Peyer's patch (tissue), 4 donors: ENCODE results near the gene PPP1R12B. TPM values are rescaled to one million over a fixed set of nuclear protein-coding genes. Genes with fewer than 3 reads are reported as not detected.
"Not testable (repeated sequence)": the region's sequence is repeated elsewhere in the genome, so short reads cannot be mapped to it uniquely, and the experiment has no call there.

ENCODE experiments used
- DNase-seq, 3 donors: peaks; one replicate each; pipeline ENCODE4 v3.0.0-alpha.2; 2017 to 2019
- H3K27ac ChIP-seq, 4 donors: fragments of 200-600 bp; sonication (generic); one replicate each; pipeline ENCODE4 v1.5.1; 2016 to 2019
- H3K27me3 ChIP-seq, 2 donors: fragments of 200-600 bp; sonication (generic); one replicate each; pipeline ENCODE4 v1.5.1; 2019
- H3K36me3 ChIP-seq, 3 donors: fragments of 200-600 bp; sonication (generic); one replicate each; pipeline ENCODE4 v1.5.1; 2016 to 2019
- H3K4me1 ChIP-seq, 4 donors: fragments of 200-600 bp; sonication (generic); one replicate each; pipeline ENCODE4 v1.5.1; 2016 to 2019
- H3K4me3 ChIP-seq, 4 donors: fragments of 200-600 bp; sonication (generic); 1 replicate in 3 of 4; 2 replicates in 1 of 4; pipeline ENCODE4 v1.5.1; 2016 to 2019; ENCODE audit warnings: mild to moderate bottlenecking in 1 of 4
- H3K9me3 ChIP-seq, 4 donors: fragments of 200-600 bp; sonication (generic); one replicate each; pipeline ENCODE4 v1.5.1; 2016 to 2019; ENCODE audit warnings: mild to moderate bottlenecking in 1 of 4
- POLR2A ChIP-seq, 2 donors: fragments of 450-650 bp; IDR thresholded peaks; one replicate each; pipeline ENCODE4 v1.5.1; 2017; ENCODE audit warnings: antibody characterized with exemption in 2 of 2, mild to moderate bottlenecking in 2 of 2, moderate library complexity in 2 of 2
- total RNA-seq, 4 donors: library from RNA; depleted of rRNA; stranded (reverse); fragments of >200 nt; gene quantifications; one replicate each; pipeline ENCODE4 v1.1.0, GENCODE V29; 2016
- TF ChIP-seq, protein P1 (sequence below), 6 experiments: fragments of 450-650 bp in 4 of 6; fragments of 200-600 bp in 2 of 6; sonication (generic) in 1 of 6; IDR thresholded peaks; one replicate each; pipeline ENCODE4 v1.5.1; 2017 to 2019; ENCODE audit warnings: antibody characterized with exemption in 6 of 6, mild to moderate bottlenecking in 3 of 6, moderate library complexity in 1 of 6

The PPP1R12B gene
- total RNA-seq, 4 donors from 2014 or later: 33.1 to 131 (median 90.8) TPM

DNA sequence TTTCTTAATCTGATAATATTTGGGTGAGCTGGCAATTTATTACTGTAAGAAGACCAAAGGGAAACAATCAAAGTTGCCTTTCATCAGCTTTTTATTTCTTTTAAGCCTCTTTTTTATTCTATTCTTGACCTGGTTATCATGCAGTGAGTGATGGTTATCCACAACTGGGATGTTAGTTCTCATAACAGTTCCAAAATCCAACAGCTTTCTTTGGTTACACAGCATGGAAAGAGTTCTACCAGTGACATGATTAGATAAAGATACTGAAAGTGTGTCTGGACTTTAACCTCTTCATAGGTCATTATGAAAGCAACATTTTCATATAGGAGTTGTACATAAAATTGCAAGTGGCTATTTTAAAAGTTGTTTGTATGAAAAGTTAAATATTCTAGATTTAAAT, 198.7 kb downstream of the PPP1R12B start:
- TF ChIP-seq POLR2A (IDR thresholded peaks at IDR 0.05): no peak
- TF ChIP-seq, protein P1, sequence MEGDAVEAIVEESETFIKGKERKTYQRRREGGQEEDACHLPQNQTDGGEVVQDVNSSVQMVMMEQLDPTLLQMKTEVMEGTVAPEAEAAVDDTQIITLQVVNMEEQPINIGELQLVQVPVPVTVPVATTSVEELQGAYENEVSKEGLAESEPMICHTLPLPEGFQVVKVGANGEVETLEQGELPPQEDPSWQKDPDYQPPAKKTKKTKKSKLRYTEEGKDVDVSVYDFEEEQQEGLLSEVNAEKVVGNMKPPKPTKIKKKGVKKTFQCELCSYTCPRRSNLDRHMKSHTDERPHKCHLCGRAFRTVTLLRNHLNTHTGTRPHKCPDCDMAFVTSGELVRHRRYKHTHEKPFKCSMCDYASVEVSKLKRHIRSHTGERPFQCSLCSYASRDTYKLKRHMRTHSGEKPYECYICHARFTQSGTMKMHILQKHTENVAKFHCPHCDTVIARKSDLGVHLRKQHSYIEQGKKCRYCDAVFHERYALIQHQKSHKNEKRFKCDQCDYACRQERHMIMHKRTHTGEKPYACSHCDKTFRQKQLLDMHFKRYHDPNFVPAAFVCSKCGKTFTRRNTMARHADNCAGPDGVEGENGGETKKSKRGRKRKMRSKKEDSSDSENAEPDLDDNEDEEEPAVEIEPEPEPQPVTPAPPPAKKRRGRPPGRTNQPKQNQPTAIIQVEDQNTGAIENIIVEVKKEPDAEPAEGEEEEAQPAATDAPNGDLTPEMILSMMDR (IDR thresholded peaks at IDR 0.05): no peak
- no peak overlapping the region for H3K4me3 ChIP-seq

DNA sequence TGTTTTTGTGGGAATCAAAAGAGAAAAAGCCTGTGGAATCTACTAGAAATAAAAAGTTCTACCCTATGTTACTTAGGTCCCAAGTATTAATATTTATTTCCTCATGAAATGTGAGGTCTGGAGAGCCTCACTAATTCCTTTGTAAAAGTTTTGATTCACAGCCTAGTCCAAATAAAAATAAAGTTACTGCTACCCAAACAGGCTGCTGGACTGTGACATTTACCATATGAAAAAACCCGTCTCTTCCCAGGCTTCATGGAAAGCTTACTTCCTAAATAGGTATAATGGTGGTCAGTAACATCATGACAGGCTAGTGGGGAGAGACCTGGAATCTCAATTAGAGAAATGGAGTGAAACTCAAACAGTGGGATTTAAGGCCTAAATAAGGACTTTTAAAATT, 201.6 kb downstream of the PPP1R12B start:
- not testable (repeated sequence) for H3K9me3 ChIP-seq, H3K36me3 ChIP-seq, H3K4me3 ChIP-seq, H3K27me3 ChIP-seq, DNase-seq
- H3K27ac ChIP-seq: peak overlapping the region in 1 of 4 donors; percentile 88
- H3K4me1 ChIP-seq: peaks cover 0 to 18% (median 0%) of the 10 kb centered on the region in 4 donors

More for the DNA sequence above, 198.7 kb downstream of the PPP1R12B start:
- DNase-seq: no peak
- H3K4me1 ChIP-seq: no peaks in the 10 kb centered on the region
- H3K27ac ChIP-seq: peak overlapping the region in 1 of 4 donors; percentile 88
- H3K36me3 ChIP-seq: no peaks in the 10 kb centered on the region
- H3K27me3 ChIP-seq: no peaks in the 10 kb centered on the region
- no peaks in the 10 kb centered on the region for H3K9me3 ChIP-seq

DNA sequence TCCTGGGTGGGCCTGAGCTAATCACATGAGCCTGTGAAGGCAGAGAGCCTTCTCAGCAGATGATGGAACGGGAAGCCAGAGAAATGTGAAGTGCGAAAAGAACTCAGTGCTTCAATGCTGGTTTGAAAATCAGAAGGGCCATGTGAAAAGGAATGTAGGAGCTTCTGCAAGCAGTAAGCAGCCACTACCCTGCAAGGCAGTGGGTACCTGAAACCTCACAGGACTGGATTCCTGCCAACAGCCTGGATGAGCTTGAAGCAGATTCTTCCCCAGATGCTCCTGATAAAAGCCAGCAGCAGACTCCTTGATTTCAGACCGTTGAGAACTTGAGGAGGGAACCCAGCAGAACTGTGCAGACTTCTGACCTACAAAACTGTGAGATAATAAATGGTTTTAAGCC, 203.2 kb downstream of the PPP1R12B start:
- DNase-seq: no peak
- H3K27me3 ChIP-seq: no peaks in the 10 kb centered on the region
- H3K9me3 ChIP-seq: no peaks in the 10 kb centered on the region
- peak overlapping the region in 1 of 4 donors; percentile 63 for H3K27ac ChIP-seq
- no peak for TF ChIP-seq POLR2A (IDR thresholded peaks at IDR 0.05)
- TF ChIP-seq, protein P1 (IDR thresholded peaks at IDR 0.05): no peak
- H3K4me1 ChIP-seq: peaks cover 0 to 18% (median 0%) of the 10 kb centered on the region in 4 donors
- H3K36me3 ChIP-seq: no peaks in the 10 kb centered on the region
- H3K4me3 ChIP-seq: no peak overlapping the region

DNA sequence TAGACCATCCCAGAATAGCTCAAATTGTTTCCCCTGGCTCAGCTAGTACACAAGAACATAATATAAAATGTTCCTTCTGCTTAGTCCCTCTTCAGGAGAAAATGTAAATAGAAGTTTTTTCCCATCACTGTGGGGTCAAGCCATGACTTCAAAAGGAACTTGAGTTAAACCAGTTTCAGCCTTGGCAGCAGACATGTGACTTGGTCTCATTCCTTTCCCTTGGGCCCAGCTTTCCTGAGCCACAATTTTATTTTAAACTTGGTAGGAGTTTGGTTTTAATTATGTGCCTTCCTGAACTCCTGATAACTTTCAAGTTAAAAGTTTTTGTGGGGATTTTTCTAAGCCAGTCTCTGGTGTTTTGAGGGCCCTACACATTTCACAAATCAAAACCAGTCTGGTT, 204.1 kb downstream of the PPP1R12B start:
- not testable (repeated sequence) for DNase-seq

DNA sequence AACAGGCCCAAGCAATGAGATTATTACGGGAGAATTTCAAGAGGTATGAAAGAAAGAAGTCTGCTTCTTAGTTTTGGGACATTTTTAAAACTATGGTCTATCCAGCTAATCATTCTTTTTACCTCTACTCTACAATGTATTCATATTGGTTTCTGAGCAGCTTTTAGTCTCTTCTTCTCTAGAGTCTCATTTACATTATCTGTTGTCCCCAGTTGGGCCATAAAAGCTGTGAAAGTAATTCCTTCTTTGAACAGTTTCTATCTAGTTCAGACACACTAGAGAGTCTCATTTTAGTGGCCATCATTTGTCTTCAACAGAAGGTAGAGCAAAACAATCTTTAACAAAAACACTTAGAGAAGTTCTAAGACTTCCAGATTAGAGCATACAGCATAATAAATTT, 204.6 kb downstream of the PPP1R12B start:
- H3K4me1 ChIP-seq: peaks cover 0 to 18% (median 0%) of the 10 kb centered on the region in 4 donors
- not testable (repeated sequence) for DNase-seq, H3K36me3 ChIP-seq, H3K9me3 ChIP-seq, H3K27me3 ChIP-seq, H3K4me3 ChIP-seq
- H3K27ac ChIP-seq: peak overlapping the region in 2 of 4 donors; percentile 8 to 63

More for the DNA sequence above, 204.1 kb downstream of the PPP1R12B start:
- H3K9me3 ChIP-seq, H3K27me3 ChIP-seq, H3K36me3 ChIP-seq, H3K4me3 ChIP-seq: not testable (repeated sequence)
- peak overlapping the region in 1 of 4 donors; percentile 63 for H3K27ac ChIP-seq
- H3K4me1 ChIP-seq: peaks cover 0 to 18% (median 0%) of the 10 kb centered on the region in 4 donors

DNA sequence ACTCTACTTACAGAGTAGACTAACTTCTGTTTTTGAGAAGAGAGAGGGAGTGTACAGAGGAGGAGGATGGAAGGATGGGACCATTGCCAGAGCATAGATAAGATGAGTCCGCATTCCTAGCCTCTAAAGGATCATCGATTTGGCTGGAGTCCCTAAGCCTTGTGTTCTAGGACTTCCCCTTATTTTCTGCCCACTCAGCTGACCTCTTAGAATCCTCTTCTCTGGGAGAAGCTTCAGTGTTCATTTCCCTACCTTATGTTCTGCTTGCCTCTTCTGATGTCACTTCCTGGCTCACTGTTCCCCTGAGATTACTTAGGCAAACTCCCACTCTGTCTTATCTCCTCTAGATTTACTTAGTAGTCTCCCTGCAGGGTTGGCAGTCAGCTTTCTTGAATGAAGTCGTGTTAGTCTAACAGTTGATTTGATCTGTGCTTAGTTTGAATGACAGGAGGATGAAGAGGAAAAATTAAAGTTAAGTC, 205.1 kb downstream of the PPP1R12B start:
- no peak for TF ChIP-seq POLR2A (IDR thresholded peaks at IDR 0.05)
- TF ChIP-seq, protein P1 (IDR thresholded peaks at IDR 0.05): no peak
- Histone ChIP-seq H3K27me3 (no peaks in the 10 kb centered on the region), H3K36me3 (no peaks in the 10 kb centered on the region), H3K4me1 (peaks cover 0 to 18% (median 0%) of the 10 kb centered on the region in 4 donors), H3K4me3 (no peak overlapping the region), H3K9me3 (no peaks in the 10 kb centered on the region), H3K27ac (peak overlapping the region in 2 of 4 donors; percentile 8 to 63)
- no peak for DNase-seq

DNA sequence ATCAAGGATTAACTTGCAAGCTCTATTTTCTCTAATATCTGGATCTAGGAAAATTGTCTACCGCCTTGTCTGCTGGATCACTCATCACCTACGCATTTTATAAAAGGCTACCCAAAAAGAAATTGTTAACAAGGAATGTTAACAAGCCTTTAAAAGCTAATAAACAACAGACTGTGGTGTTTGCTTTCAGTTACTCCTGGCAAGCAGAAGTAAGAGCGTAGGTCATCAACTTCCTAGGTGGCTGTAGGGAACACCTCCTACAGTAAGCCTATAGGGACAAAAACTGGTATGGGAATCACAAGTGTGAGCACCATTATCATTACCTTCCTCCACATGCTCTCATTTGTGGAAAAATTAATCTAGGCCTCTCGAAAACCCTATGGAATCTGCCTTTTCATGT, 206.1 kb downstream of the PPP1R12B start:
- H3K9me3 ChIP-seq, DNase-seq, H3K27me3 ChIP-seq, H3K36me3 ChIP-seq, H3K4me3 ChIP-seq: not testable (repeated sequence)
- Histone ChIP-seq H3K4me1 (peaks cover 0 to 18% (median 0%) of the 10 kb centered on the region in 4 donors), H3K27ac (peak overlapping the region in 1 of 4 donors; percentile 63)

DNA sequence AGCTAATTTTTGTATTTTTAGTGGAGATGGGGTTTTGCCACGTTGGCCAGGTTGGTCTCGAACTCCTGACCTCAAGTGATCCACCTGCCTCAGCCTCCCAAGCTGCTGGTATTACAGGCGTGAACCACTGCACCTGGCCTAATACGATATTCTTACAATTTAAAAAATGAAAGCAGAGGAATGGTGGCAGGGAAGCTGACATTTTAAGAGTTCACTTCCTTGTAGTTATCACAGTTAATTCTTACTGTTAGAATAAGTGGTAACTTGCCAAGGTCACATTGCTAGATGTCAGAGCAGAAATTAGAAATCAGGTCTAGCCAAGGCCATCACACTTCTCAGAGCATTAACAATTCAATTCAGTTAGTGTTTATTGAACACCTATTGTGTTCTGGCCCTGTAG, 207.5 kb downstream of the PPP1R12B start:
- not testable (repeated sequence) for H3K36me3 ChIP-seq, H3K9me3 ChIP-seq, H3K4me3 ChIP-seq, H3K27me3 ChIP-seq, DNase-seq
- H3K4me1 ChIP-seq: peaks cover 0 to 18% (median 0%) of the 10 kb centered on the region in 4 donors
- H3K27ac ChIP-seq: peak overlapping the region in 1 of 4 donors; percentile 7

DNA sequence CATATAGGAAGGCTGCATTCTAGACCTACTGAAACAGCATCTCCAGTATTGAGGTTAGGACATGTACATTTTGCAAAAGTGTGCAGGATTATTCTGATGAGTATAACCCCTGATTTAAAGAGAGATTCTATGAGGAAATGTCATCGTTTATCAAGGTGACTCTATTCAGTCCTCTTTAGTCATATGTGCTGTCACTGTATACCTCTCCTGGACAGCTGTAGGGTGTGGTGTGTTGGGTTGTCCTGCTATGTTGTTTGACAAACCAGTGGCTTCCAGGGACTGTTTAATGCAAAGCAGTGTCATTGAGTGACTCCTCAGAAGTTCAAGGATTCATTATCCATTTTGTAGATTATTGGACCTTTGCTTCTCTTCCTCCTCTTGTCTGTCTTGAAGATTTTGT, 209.2 kb downstream of the PPP1R12B start:
- H3K4me3 ChIP-seq, DNase-seq, H3K9me3 ChIP-seq, H3K36me3 ChIP-seq, H3K27me3 ChIP-seq: not testable (repeated sequence)
- peak overlapping the region in 2 of 4 donors; percentile 8 to 21 for H3K27ac ChIP-seq
- peaks cover 0 to 16% (median 0%) of the 10 kb centered on the region in 4 donors for H3K4me1 ChIP-seq
